HCT116 (cell line): ENCODE measurements around the gene BBS10.

Experiments used
- CEBPB ChIP-seq: IDR thresholded peaks from 2 replicates; pipeline ENCODE4 v1.6.1; 2012; ENCODE audit warnings: low read depth
- POLR2A ChIP-seq: IDR thresholded peaks from 2 replicates; pipeline ENCODE4 v1.7.0; 2011; ENCODE audit warnings: borderline replicate concordance; ENCODE audit not compliant: insufficient read depth, insufficient read length; ENCODE audit errors: extremely low read depth
- POLR2AphosphoS5 ChIP-seq: IDR thresholded peaks from 2 replicates; pipeline ENCODE4 v1.6.1; 2011; ENCODE audit warnings: mild to moderate bottlenecking, low read depth, low read length, moderate library complexity
- TF ChIP-seq, protein P1 (sequence below), 3 experiments: fragments of 200-600 bp in 1 of 3; sonication (generic) in 1 of 3; IDR thresholded peaks in 2 of 3; conservative IDR thresholded peaks in 1 of 3; 2 replicates each; pipeline ENCODE4 v1.5.1; 2012 to 2017; ENCODE audit warnings: low read depth in 2 of 3, low read length in 2 of 3, antibody characterized with exemption in 1 of 3, borderline replicate concordance in 1 of 3, control low read depth in 1 of 3, mild to moderate bottlenecking in 1 of 3, mixed read lengths in 1 of 3, mixed run types in 1 of 3, moderate library complexity in 1 of 3; ENCODE audit not compliant: insufficient read depth in 1 of 3
- TF ChIP-seq, protein P2 (sequence below): IDR thresholded peaks from 2 replicates; pipeline ENCODE4 v1.6.1; 2012; ENCODE audit warnings: low read depth

DNA sequence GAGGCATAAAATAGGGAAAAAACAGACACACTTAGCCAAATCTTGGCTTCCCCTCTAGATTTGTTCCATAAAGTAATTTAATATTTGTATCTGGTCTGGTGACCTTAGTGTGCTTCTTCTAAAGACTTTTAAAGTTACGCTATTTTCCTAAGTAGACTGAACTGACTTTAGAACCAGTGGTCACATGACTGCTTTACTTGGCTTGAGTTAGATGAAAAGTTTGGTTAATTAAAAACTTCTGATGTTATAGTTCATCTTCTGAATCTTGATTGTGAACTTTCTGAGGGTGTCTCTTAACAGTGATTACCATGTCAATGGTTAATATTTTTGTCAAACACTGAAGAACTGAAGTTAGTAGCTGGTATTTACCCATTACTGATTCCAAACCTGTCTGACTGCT is 2.6 kb downstream of the BBS10 start:
- TF ChIP-seq, protein P1, sequence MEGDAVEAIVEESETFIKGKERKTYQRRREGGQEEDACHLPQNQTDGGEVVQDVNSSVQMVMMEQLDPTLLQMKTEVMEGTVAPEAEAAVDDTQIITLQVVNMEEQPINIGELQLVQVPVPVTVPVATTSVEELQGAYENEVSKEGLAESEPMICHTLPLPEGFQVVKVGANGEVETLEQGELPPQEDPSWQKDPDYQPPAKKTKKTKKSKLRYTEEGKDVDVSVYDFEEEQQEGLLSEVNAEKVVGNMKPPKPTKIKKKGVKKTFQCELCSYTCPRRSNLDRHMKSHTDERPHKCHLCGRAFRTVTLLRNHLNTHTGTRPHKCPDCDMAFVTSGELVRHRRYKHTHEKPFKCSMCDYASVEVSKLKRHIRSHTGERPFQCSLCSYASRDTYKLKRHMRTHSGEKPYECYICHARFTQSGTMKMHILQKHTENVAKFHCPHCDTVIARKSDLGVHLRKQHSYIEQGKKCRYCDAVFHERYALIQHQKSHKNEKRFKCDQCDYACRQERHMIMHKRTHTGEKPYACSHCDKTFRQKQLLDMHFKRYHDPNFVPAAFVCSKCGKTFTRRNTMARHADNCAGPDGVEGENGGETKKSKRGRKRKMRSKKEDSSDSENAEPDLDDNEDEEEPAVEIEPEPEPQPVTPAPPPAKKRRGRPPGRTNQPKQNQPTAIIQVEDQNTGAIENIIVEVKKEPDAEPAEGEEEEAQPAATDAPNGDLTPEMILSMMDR (IDR thresholded peaks at IDR 0.05 in 2 of 3, conservative IDR thresholded peaks at IDR 0.05 in 1 of 3; ENCODE audit: borderline replicate concordance in 1 of 3, insufficient read depth in 1 of 3, low read depth in 2 of 3, low read length in 2 of 3) = no peak
- TF ChIP-seq POLR2A (no peak), POLR2AphosphoS5 (no peak), CEBPB (no peak)
- TF ChIP-seq, protein P2, sequence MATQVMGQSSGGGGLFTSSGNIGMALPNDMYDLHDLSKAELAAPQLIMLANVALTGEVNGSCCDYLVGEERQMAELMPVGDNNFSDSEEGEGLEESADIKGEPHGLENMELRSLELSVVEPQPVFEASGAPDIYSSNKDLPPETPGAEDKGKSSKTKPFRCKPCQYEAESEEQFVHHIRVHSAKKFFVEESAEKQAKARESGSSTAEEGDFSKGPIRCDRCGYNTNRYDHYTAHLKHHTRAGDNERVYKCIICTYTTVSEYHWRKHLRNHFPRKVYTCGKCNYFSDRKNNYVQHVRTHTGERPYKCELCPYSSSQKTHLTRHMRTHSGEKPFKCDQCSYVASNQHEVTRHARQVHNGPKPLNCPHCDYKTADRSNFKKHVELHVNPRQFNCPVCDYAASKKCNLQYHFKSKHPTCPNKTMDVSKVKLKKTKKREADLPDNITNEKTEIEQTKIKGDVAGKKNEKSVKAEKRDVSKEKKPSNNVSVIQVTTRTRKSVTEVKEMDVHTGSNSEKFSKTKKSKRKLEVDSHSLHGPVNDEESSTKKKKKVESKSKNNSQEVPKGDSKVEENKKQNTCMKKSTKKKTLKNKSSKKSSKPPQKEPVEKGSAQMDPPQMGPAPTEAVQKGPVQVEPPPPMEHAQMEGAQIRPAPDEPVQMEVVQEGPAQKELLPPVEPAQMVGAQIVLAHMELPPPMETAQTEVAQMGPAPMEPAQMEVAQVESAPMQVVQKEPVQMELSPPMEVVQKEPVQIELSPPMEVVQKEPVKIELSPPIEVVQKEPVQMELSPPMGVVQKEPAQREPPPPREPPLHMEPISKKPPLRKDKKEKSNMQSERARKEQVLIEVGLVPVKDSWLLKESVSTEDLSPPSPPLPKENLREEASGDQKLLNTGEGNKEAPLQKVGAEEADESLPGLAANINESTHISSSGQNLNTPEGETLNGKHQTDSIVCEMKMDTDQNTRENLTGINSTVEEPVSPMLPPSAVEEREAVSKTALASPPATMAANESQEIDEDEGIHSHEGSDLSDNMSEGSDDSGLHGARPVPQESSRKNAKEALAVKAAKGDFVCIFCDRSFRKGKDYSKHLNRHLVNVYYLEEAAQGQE = no peak
